ENCODE results near the gene AGAP2. TPM values are rescaled to one million over a fixed set of nuclear protein-coding genes. Genes with fewer than 3 reads are reported as not detected.
A peak's percentile ranks its signal among the peaks of the same experiment; 100 is the strongest.

AGAP2 gene
- total and polyA plus RNA-seq, 2 of the 8 experiments (the other 6 are each of a cell fraction or from before 2014, with no cell fraction given): 1.5 TPM

DNA sequence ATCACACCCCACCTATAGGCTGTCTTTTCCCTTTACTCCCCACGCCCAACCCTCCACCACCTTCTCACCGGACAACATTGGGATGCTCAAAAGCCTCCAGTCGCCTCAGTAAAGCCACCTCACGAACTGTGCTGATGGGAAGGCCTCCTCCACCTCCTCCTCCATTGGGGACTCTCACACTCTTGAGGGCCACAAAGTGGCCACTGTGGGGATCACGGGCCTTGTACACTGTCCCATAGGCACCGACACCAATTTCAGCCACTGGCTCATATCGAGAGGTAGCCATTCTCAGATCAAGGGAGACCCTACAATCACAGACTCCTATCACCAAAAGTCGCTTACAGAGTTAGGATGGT lies 12.9 kb upstream of the AGAP2 start:
- 18% methylated on average over 8 of the region's 8 CpGs; no CpG with 5 or more reads in 1 of the 2 experiments for WGBS, 2 experiments (ENCODE audit: extremely low coverage in 1 of 2, insufficient coverage in 1 of 2, insufficient read length in 1 of 2, insufficient replicate concordance in 2 of 2, low coverage in 1 of 2, low lambda C conversion rate in 2 of 2, missing lambda C conversion rate in 1 of 2)
- CTCF ChIA-PET (ENCODE audit: partially characterized antibody): interaction anchor here (1.6 kb wide), 1 partner anchor 10 kb away, joined by 8 read pairs; no protein-coding TSS in a partner anchor
- H2BK120ac ChIP-seq (replicated peaks; ENCODE audit: low read depth, low read length): no peak overlapping the region

More for the DNA sequence above, 12.9 kb upstream of the AGAP2 start:
- H2AFZ ChIP-seq (ENCODE audit: low read length): no peak overlapping the region
- H3K14ac ChIP-seq (ENCODE audit: insufficient read length): peak overlapping the region; percentile 81
- peaks cover 21 to 43% (median 33%) of the 10 kb centered on the region in 4 experiments for H3K36me3 ChIP-seq (ENCODE audit: control insufficient read depth in 2 of 4, insufficient read depth in 4 of 4, low read length in 3 of 4)
- peak overlapping the region; percentile 86 for H3K27ac ChIP-seq (ENCODE audit: low read depth, low read length)
- peak overlapping the region; percentile 96 to 99 (median 98) for H3K4me3 ChIP-seq (ENCODE audit: extremely low read depth in 1 of 4, insufficient read depth in 2 of 4, low read depth in 3 of 4, low read length in 4 of 4)
- H2BK20ac ChIP-seq (ENCODE audit: low read length): no peak overlapping the region
- no peaks in the 10 kb centered on the region for H3K9me3 ChIP-seq (ENCODE audit: insufficient read depth in 2 of 2, low read depth in 1 of 2, low read length in 1 of 2)
- H4K8ac ChIP-seq (ENCODE audit: extremely low read depth, insufficient read depth, low read length): peak overlapping the region; percentile 97
- DNase-seq (ENCODE audit: low read depth in 1 of 2, low spot score in 2 of 2) (no peak), FAIRE-seq (no peak)
- H4K20me1 ChIP-seq (replicated peaks in 1 of 2; ENCODE audit: control insufficient read depth in 1 of 2, insufficient read depth in 2 of 2, low read length in 2 of 2): peaks cover 2 to 3% of the 10 kb centered on the region in 2 experiments
- peak overlapping the region; percentile 7 for H3K23ac ChIP-seq (ENCODE audit: insufficient read length)
- 0 out of 2 replicates have a peak overlapping the region, but pooled peaks have one; percentile 11 for H2BK12ac ChIP-seq (ENCODE audit: low read depth, low read length)
- peak overlapping the region; percentile 87 for H2BK5ac ChIP-seq (ENCODE audit: low read depth, low read length)
- POLR2A ChIA-PET (ENCODE audit: partially characterized antibody): interaction anchor here (1.0 to 5.3 kb wide), 7 partner anchors 11 to 142 kb away, joined by 3 to 25 read pairs (median 4); partner anchors contain the start of genes AGAP2 and CYP27B1
- peaks cover 18% of the 10 kb centered on the region for H3K23me2 ChIP-seq (ENCODE audit: low read depth, low read length)
- 0 out of 2 replicates have a peak overlapping the region, but pooled peaks have one; percentile 81 for H3K18ac ChIP-seq (ENCODE audit: extremely low read depth, low read length)
- H3K79me2 ChIP-seq (ENCODE audit: control insufficient read depth in 1 of 2, insufficient read depth in 2 of 2, low read length in 2 of 2): peaks cover 12 to 20% of the 10 kb centered on the region in 2 experiments
- TF ChIP-seq JUN (IDR thresholded peaks at IDR 0.05; ENCODE audit: low read depth, low read length): no peak
- TF ChIP-seq KDM4A (IDR thresholded peaks at IDR 0.05; ENCODE audit: low read depth, low read length, severe bottlenecking): peak; percentile 16
- no peak for TF ChIP-seq TAF1 (IDR thresholded peaks at IDR 0.05; ENCODE audit: low read depth, low read length)
- peak; percentile 17 to 20; a peak in 2 of 3 replicates for TF ChIP-seq POLR2A (IDR thresholded peaks at IDR 0.05; ENCODE audit: control extremely low read depth in 1 of 2, low read depth in 2 of 2, low read length in 2 of 2)
- H3K9ac ChIP-seq (replicated peaks in 1 of 4; ENCODE audit: extremely low read depth in 1 of 4, low read depth in 3 of 4, low read length in 3 of 4): peak overlapping the region; percentile 74 to 99 (median 96)
- H4K91ac ChIP-seq (replicated peaks; ENCODE audit: insufficient read length, low read length): no peak overlapping the region
- peaks cover 8 to 20% (median 14%) of the 10 kb centered on the region in 4 experiments for H3K27me3 ChIP-seq (replicated peaks in 1 of 4; ENCODE audit: control insufficient read depth in 3 of 4, extremely low read depth in 1 of 4, insufficient read depth in 3 of 4, low read length in 3 of 4)
- no peak overlapping the region for H2BK15ac ChIP-seq (ENCODE audit: low read length)
- H4K5ac ChIP-seq (ENCODE audit: insufficient read length, low read depth, low read length): peak overlapping the region; percentile 30
- H3K56ac ChIP-seq (replicated peaks; ENCODE audit: insufficient read length, low read depth, low read length): peak overlapping the region; percentile 52
- peak overlapping the region; percentile 47 for H3K4ac ChIP-seq (replicated peaks; ENCODE audit: insufficient read length, low read depth, low read length)
- H3K4me1 ChIP-seq (replicated peaks in 1 of 4; ENCODE audit: control insufficient read depth in 3 of 4, insufficient read depth in 4 of 4, low read length in 3 of 4): peaks cover 3 to 22% (median 6%) of the 10 kb centered on the region in 4 experiments; a peak in 6 of 7 replicates
- peaks cover 15% of the 10 kb centered on the region; the same call in 1 of the 2 replicates for H3K79me1 ChIP-seq (ENCODE audit: low read depth, low read length)
- peak overlapping the region; percentile 66; the same call in 1 of the 2 replicates for H2AK5ac ChIP-seq (ENCODE audit: low read depth, low read length)
- peak overlapping the region; percentile 95 to 96 for H3K4me2 ChIP-seq (ENCODE audit: insufficient read depth in 1 of 2, low read depth in 2 of 2, low read length in 2 of 2)
